Measurements from ENCODE around the gene SPRR5. TPM values are rescaled to one million over a fixed set of nuclear protein-coding genes. Genes with fewer than 3 reads are reported as not detected.

The SPRR5 gene
- polyA plus RNA-seq, 1 donor from 2014 or later, result not detected

GRCh38 chr1:152946248-152946647 is 758 bp upstream of the SPRR5 start:
- H3F3A ChIP-seq (ENCODE audit: insufficient read depth, low read length, poor library complexity, severe bottlenecking), result no peaks in the 10 kb centered on the region
- H3K9me2 ChIP-seq (ENCODE audit: insufficient read depth, low read length), result no peaks in the 10 kb centered on the region
- H4K20me1 ChIP-seq (ENCODE audit: insufficient read depth), result no peaks in the 10 kb centered on the region
- H3K27me3 ChIP-seq (ENCODE audit: insufficient read depth, low read depth, low read length), result no peaks in the 10 kb centered on the region
- no peak for TF ChIP-seq SMC3 (conservative IDR thresholded peaks at IDR 0.05; ENCODE audit: poor library complexity)
- TF ChIP-seq TAF1 (IDR thresholded peaks at IDR 0.05; ENCODE audit: low read depth), result no peak
- no peak for TF ChIP-seq REST (IDR thresholded peaks at IDR 0.05; ENCODE audit: borderline replicate concordance)
- no peak for TF ChIP-seq POLR2AphosphoS5 (IDR thresholded peaks at IDR 0.05)
- TF ChIP-seq RAD21 (conservative IDR thresholded peaks at IDR 0.05), result no peak
- TF ChIP-seq, protein P1, sequence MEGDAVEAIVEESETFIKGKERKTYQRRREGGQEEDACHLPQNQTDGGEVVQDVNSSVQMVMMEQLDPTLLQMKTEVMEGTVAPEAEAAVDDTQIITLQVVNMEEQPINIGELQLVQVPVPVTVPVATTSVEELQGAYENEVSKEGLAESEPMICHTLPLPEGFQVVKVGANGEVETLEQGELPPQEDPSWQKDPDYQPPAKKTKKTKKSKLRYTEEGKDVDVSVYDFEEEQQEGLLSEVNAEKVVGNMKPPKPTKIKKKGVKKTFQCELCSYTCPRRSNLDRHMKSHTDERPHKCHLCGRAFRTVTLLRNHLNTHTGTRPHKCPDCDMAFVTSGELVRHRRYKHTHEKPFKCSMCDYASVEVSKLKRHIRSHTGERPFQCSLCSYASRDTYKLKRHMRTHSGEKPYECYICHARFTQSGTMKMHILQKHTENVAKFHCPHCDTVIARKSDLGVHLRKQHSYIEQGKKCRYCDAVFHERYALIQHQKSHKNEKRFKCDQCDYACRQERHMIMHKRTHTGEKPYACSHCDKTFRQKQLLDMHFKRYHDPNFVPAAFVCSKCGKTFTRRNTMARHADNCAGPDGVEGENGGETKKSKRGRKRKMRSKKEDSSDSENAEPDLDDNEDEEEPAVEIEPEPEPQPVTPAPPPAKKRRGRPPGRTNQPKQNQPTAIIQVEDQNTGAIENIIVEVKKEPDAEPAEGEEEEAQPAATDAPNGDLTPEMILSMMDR (IDR thresholded peaks at IDR 0.05; ENCODE audit: poor library complexity, severe bottlenecking), result no peak
- TF ChIP-seq EP300 (conservative IDR thresholded peaks at IDR 0.05; ENCODE audit: poor library complexity, severe bottlenecking), result no peak
- no peak for TF ChIP-seq EZH2 (IDR thresholded peaks at IDR 0.05; ENCODE audit: borderline replicate concordance, insufficient read depth, low read length, poor library complexity, severe bottlenecking)
- no peak for TF ChIP-seq MXI1 (conservative IDR thresholded peaks at IDR 0.05; ENCODE audit: poor library complexity, severe bottlenecking)
- H3K4me2 ChIP-seq (ENCODE audit: low read length), result no peak overlapping the region
- H3K79me2 ChIP-seq (replicated peaks; ENCODE audit: insufficient read depth, low read length), result no peaks in the 10 kb centered on the region
- H2AFZ ChIP-seq (ENCODE audit: low read depth, low read length), result no peak overlapping the region
- H3K36me3 ChIP-seq (ENCODE audit: insufficient read depth, low read length), result no peaks in the 10 kb centered on the region
- no peak overlapping the region for H3K9ac ChIP-seq (ENCODE audit: low read length)
- H3K4me3 ChIP-seq (ENCODE audit: low read length), result no peak overlapping the region
- H3K9me3 ChIP-seq (ENCODE audit: low read length), result no peaks in the 10 kb centered on the region
- no peak overlapping the region for H3K27ac ChIP-seq (ENCODE audit: low read length)

DNA sequence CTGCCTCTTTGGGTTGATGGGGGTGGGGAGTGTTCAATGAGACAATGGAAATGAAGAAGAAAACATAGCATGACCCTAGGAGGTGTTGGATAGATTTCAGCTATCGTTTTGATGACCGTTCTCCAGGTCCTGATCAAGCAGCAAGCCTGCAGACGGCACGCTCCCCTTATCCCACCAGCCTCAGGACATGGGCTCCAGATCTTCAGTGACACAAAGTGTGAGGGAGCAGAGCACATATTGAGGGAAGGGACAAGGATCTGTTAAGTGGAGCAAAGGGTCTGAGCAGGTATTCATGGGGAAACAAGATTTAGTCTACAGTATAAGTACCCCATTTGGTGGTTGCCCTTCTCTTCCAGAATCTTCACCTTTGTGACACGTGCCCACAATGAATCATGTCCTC is 4.7 kb downstream of the SPRR5 start:
- no peaks in the 10 kb centered on the region for H4K20me1 ChIP-seq (ENCODE audit: insufficient read depth)
- no peaks in the 10 kb centered on the region for H3K79me2 ChIP-seq (replicated peaks; ENCODE audit: insufficient read depth, low read length)
- H2AFZ ChIP-seq (ENCODE audit: low read depth, low read length), result no peak overlapping the region
- no peak overlapping the region for H3K4me2 ChIP-seq (ENCODE audit: low read length)
- no peaks in the 10 kb centered on the region for H3F3A ChIP-seq (ENCODE audit: insufficient read depth, low read length, poor library complexity, severe bottlenecking)
- H3K27me3 ChIP-seq (ENCODE audit: insufficient read depth, low read depth, low read length), result no peaks in the 10 kb centered on the region
- no peaks in the 10 kb centered on the region for H3K9me3 ChIP-seq (ENCODE audit: low read length)
- no peak overlapping the region for H3K4me3 ChIP-seq (ENCODE audit: low read length)
- no peaks in the 10 kb centered on the region for H3K36me3 ChIP-seq (ENCODE audit: insufficient read depth, low read length)
- no peaks in the 10 kb centered on the region for H3K9me2 ChIP-seq (ENCODE audit: insufficient read depth, low read length)
- no peak overlapping the region for H3K9ac ChIP-seq (ENCODE audit: low read length)
- no peak overlapping the region for H3K27ac ChIP-seq (ENCODE audit: low read length)
- TF ChIP-seq REST (IDR thresholded peaks at IDR 0.05; ENCODE audit: borderline replicate concordance), result no peak
- no peak for TF ChIP-seq MXI1 (conservative IDR thresholded peaks at IDR 0.05; ENCODE audit: poor library complexity, severe bottlenecking)
- TF ChIP-seq SMC3 (conservative IDR thresholded peaks at IDR 0.05; ENCODE audit: poor library complexity), result no peak
- TF ChIP-seq, protein P1 (IDR thresholded peaks at IDR 0.05; ENCODE audit: poor library complexity, severe bottlenecking), result no peak
- no peak for TF ChIP-seq RAD21 (conservative IDR thresholded peaks at IDR 0.05)
- no peak for TF ChIP-seq EZH2 (IDR thresholded peaks at IDR 0.05; ENCODE audit: borderline replicate concordance, insufficient read depth, low read length, poor library complexity, severe bottlenecking)
- TF ChIP-seq POLR2AphosphoS5 (IDR thresholded peaks at IDR 0.05), result no peak
- no peak for TF ChIP-seq EP300 (conservative IDR thresholded peaks at IDR 0.05; ENCODE audit: poor library complexity, severe bottlenecking)
- no peak for TF ChIP-seq TAF1 (IDR thresholded peaks at IDR 0.05; ENCODE audit: low read depth)

Measured in neural cell (in vitro differentiated cells).